Measurements from ENCODE around the gene ANKRD55.

DNA sequence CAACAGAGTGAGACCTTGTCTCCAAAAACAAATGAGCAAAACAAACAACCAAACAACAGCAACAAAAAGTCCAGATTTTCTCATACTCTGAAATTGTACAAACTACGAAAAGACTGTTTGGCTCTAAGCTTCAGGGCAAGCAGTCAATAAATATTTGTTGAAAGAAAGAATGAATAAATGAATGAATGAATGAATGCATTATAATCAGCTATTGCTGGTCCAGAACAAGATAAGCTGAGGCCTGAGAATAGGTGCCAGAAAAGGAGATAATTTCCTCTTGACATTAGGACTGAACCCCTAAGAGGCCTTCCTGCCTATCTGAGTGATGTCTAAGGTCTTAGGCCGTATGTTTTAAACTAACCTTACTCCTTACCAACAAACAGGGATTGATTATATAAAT, 139.2 kb downstream of the ANKRD55 start:
- TF ChIP-seq, protein P1, sequence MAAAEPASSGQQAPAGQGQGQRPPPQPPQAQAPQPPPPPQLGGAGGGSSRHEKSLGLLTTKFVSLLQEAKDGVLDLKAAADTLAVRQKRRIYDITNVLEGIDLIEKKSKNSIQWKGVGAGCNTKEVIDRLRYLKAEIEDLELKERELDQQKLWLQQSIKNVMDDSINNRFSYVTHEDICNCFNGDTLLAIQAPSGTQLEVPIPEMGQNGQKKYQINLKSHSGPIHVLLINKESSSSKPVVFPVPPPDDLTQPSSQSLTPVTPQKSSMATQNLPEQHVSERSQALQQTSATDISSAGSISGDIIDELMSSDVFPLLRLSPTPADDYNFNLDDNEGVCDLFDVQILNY (CRISPR knock-in tag; IDR thresholded peaks at IDR 0.05), result no peak
- TF ChIP-seq, protein P2, sequence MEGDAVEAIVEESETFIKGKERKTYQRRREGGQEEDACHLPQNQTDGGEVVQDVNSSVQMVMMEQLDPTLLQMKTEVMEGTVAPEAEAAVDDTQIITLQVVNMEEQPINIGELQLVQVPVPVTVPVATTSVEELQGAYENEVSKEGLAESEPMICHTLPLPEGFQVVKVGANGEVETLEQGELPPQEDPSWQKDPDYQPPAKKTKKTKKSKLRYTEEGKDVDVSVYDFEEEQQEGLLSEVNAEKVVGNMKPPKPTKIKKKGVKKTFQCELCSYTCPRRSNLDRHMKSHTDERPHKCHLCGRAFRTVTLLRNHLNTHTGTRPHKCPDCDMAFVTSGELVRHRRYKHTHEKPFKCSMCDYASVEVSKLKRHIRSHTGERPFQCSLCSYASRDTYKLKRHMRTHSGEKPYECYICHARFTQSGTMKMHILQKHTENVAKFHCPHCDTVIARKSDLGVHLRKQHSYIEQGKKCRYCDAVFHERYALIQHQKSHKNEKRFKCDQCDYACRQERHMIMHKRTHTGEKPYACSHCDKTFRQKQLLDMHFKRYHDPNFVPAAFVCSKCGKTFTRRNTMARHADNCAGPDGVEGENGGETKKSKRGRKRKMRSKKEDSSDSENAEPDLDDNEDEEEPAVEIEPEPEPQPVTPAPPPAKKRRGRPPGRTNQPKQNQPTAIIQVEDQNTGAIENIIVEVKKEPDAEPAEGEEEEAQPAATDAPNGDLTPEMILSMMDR (IDR thresholded peaks at IDR 0.05 in 2 of 3, conservative IDR thresholded peaks at IDR 0.05 in 1 of 3; ENCODE audit: insufficient read depth in 2 of 3, low read depth in 1 of 3, low read length in 3 of 3), result no peak
- TF ChIP-seq GTF2F1 (IDR thresholded peaks at IDR 0.05; ENCODE audit: low read depth, low read length) (no peak), JUND (IDR thresholded peaks at IDR 0.05; ENCODE audit: borderline replicate concordance, low read depth, low read length) (no peak), JUND (tag; IDR thresholded peaks at IDR 0.05; ENCODE audit: borderline replicate concordance, low read depth, low read length) (no peak)

All from K562 (cell line).